HG02588 (cell line): Measurements from ENCODE around the gene SLC4A9.
"Not testable (repeated sequence)": the region's sequence is repeated elsewhere in the genome, so short reads cannot be mapped to it uniquely, and the experiment has no call there.

Experiments
- ATAC-seq: cut with Tn5 transposase; IDR thresholded peaks from one replicate; pipeline ENCODE4 v1.9.1; 2021; ENCODE audit warnings: mild to moderate bottlenecking, moderate library complexity; ENCODE audit not compliant: unreplicated experiment

The SLC4A9 gene

DNA sequence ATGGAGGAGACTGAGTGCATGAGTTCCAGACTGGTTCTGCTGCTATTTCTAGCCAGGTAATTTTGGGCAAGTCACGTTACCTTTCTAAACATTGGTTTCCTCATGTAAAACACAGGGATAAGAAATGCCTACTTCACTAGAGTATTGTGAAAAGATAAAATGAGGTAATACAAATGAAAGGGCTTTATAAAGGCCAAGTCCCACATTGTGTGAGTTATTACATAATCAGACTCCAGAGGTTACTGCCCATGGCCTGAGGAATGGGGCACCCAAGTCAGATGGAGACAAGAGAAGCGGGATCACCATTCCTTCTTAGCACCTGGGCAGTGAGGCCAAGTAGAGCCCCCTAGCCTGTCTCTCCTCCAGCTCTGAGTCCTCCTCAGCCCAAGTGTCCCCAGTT, 21.1 kb upstream of the SLC4A9 start:
- no peak for ATAC-seq

DNA sequence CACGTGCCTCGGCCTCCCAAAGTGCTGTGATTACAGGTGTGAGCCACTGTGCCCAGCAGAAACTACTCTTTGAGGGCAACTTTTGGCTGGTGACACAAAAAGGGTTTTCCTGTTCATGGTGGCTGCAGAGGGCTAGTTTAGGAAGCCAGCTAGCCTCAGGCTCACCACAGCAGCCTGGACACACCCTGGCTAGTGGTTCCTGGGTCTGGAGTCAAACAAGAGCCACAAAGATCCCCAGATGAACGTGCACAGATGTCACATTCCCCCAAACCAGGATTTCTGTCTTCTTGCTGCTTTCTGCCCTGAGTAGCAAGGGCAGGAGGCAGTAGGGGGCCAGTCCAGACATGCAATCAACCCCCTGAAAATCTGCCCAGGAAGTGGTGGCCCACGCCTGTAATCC, 20.4 kb upstream of the SLC4A9 start:
- no peak for ATAC-seq

DNA sequence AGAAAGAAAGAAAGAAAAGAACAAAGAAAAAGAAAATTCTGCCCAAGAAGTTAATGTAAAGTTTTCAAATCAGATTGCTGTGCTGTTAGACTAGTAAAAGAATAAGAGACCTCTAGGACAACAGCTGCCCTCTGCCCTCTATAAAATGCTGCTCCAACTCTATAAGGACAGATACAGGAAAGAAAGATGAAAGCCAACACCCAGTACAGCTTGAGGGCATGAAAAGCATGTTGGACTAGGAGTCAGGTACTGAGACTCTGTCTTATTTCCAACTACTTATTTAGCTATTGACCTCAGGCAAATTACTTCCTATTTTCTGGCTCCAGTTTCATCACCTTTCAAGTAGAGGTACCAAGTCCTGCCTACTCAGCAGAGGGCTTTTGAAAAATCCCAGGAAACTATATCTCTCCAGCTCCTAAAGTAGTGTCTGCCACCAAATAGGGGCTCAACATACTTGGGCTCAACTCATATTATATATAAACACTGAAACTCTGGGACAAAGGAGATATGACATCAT, 19.3 kb upstream of the SLC4A9 start:
- ATAC-seq = no peak

DNA sequence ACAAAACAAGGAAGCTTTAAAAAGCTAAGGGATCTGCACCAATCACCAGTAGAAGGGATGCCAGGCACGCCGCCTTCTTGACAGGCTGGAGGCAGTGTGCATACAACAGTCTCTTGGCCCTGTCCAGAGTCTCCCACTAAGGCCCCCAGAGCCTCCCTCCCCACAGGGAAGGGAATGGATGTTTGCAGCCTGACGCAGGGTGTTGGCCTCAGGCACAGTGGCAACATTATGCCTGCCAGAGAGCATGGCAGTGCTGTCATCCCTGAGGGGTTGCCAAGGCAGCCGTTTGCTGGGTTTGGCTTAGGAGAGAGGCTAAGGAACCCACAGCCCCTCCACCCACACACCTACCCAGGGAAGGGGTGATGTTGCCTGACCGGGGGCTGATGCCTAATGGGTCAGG, 18.4 kb upstream of the SLC4A9 start:
- ATAC-seq = no peak

DNA sequence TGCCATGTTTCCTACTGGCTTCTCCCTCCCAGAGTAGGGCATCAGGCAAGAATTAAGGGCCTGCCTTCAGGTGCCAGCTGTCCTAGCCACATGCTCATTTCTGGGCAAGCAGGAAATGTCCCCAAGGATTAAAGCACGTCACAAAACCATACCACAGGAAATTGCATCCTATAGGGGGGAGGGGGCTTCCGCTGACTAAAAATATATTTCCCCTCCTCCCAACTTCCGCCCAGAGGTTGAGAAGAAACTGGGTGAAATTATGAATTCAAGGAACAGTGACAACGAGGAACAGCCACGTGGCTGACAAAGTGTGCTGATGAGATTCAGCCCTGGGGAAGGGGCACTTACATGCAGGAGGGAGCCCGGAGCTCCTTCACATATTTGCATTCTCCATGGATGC, 17.7 kb upstream of the SLC4A9 start:
- no peak for ATAC-seq

DNA sequence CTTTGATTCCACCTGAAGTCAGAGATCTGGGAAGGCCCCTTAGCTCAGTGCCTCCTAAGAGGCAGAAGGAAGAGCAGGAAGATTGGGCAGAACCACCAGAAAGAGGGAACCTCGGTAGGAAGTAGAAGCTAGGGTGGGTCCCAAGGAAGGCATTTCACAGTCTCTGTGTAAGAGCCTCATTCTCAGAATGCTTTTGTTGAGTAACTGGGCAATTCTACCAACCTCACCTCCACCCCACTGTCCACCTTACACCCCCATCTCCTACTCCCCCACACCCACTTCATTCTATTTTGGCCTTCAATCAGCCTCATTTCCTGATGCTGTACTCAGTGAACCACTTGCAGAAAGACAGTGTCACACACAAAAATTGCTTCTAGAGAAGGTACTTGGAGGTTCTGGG, 17.1 kb upstream of the SLC4A9 start:
- ATAC-seq = no peak

DNA sequence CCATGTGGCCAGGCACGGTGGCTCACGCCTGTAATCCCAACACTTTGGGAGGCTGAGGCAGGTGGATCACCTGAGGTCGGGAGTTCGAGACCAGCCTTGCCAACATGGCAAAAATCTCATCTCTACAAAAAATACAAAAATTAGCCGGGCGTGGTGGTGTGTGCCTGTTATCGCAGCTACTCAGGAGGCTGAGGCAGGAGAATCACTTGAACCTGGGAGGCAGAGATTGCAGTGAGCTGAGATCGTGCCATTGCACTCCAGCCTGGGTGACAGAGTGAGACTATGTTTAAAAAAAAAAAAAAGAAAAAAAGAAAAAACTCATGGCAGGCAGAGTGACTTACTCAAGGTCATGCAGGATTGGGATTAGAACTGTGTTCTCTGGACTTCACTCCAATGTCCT, 16.1 kb upstream of the SLC4A9 start:
- ATAC-seq = not testable (repeated sequence)

DNA sequence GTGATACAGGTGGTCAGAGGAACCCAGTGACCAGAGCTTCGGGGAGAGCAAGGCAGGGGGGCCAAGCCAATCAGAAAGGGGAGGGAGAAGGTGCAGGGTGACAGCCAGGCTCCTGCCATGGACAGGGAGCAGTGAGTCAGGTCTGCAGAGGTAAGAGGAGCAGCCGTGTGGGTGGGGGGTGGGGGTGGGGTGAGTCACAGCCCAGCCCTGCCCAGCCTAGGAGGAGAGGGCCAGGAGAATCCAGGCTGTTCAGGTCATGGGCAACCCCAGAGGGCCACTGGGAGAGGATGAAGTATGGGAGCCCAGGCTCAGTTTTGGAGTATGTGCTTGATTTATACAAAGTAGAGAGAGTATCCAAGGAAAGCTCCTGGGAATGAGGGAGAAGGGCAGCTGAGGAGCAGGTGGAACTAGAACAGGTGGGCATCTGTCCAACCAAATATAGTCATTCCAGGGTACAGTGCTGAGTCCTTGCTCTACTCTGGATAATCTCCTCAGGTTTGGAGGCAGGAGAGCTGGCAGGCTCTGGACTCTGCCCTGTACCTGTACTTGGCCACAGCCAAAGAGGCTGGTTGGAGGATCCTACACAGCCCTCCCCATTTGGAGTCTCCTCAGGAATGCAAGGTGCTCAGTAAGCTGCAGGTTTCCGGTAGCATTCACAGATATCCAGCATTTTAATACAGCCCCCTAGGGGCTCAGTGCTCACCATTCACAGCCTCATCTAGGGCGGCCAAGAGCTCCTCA, 15.1 kb upstream of the SLC4A9 start:
- no peak for ATAC-seq

DNA sequence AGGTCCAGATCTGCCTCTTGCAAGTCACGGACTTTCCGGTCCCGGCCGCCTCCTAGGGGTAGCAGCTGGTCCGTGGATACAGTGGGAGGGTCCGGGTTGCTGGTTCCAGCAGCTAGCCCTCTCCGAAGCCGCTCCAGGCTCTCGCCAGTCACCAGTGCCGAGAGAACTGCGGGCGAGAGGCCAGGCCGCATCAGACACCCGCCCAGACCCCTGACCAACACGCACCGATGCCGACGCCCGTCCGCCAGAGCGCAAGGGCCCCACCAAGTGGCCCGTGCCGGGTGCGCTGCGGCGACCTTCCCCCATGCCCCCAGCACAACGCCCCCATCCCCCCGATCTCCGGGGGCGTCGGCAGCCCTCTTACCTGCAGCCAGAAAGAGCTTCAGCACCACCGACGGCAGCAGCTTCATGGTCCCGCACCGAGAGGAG, 14.1 kb upstream of the SLC4A9 start:
- ATAC-seq = peak; percentile 7

DNA sequence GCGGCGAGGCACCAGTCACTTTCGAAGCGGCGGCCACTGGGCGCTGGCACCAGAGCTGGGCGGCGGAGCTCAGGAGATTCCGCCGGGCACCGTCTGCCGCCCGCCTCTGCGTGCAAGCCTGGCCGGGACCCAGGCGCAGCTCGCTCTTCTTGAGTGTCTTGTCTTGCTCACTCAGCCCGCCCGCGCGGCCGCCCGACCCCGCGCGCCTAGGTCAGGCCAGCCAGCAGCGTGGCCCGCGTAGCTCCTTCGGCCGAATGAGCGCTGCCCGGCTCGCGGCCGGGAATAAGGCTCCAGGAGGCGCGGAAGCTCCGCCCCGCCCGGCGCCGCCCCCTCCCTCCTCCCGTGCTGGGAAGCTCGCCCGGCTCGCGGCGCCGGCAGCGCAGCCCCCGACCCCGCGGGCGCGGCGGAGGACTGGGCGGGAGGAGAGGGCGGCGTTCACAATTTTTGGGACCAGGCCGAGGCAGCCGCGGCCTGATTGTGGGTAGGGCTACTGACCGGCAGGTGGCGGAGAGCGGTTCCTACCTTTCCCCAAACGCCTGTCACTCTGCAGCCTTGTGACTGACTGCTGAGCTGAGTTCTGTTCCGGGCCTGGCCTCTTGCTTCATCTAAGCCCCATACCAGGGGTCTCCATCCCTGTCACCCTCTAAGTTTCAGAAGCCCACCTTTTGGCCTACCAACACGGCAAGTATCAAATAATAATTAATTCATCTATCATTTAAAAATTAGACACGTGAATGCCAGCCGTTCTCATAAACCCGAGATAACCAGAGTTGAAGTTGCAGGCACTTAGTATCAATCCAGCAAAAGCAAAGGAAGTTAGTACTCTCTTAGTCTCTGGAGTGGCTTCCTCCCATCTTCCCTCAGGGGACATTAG, 13.4 kb upstream of the SLC4A9 start, which contains the start of gene HBEGF:
Gene HBEGF (minus strand): TSS at position 256 of the 874 bp plus-strand sequence. CDS start 275 bp downstream, outside the sequence.
- ATAC-seq = peak; percentile 78

DNA sequence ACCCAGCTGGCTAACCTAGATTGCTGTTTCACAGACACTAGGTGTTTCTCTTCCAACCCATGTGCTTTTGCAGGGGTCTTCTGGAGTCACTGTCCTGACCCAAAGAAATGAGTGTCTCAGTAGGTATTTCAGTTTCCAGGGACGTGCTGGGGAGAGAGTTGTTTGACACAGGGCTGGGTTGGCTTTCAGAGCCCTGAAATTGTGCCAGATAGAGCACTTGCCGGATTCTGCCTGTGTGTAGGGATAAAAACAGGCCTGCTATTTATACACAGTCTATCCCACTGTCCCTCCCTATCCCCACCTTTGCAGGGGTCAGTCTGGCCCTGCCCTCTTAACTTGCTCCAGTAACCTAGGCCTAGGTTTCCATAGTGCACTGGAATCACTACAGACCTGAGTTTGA, 12.6 kb upstream of the SLC4A9 start:
- no peak for ATAC-seq

DNA sequence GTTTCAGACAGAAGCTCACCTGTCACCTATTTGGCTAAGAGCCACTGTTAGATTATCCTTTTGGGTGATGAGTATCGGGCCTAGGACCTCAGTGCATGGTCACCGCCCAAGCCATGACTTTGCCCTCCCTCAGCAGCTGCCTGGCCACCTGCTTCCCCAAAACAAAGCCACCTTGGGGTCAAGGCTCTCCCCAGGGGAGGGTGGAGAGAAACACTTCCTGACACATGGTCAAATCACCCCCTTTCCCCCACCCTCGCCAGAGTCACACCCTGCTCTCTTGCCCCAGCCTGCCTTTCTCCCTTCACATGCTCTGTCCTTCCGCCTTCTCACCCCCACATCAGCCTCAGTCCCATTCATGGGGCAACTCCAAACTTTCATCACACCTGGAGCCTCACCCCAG, 11.9 kb upstream of the SLC4A9 start:
- ATAC-seq = no peak

DNA sequence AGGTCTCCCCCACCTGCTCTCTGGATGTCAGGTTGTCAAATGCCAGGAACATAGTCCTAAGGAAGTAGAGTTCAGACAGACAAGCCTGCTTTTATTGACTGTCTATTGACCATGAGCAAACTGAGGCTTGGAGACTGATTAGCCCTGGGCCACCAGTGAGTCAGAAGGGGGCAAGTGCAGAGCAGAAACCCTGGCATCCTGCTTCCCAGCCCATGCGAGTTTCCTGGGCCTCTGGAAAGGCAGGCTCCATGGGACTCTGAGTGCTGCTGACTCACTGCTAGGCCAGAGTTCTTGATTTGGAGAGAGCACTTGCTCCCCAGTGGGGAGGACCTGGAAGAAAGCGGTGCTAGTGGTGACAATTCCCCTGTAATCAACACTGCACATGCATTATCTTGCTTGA, 10.8 kb upstream of the SLC4A9 start:
- ATAC-seq = no peak

DNA sequence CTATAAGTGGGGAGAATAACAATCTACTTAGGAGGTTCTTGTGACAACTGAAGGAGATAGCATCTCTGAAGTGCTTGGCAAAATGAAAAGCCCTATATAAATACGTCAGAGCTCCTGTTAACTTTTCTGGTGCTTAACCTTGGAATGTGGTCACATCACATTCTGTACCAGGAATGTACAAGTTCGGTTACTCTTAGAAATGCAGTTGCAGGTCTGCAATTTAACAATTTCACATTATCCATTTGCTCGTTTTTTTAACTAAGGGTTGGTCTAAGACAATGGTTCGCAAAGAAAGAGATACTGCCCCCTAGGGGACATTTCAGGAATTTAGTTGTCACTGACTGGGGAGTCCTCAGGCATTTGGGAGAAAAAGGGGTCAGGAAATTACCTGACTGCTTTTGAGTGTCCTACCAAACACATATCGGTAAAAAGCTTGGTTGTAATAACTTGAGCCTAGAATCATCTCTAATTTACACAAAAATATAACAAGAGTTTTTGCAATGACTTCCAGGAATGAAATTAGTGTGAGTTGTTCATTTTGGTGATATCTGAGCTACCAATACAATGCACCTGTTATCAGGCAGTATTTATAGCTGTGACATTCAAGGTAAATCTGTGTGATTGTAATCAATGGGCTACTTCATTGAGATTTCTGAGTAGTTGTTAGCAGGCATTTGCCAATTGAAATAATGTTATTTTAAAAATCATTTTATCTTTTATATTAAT, 8.2 kb upstream of the SLC4A9 start:
- no peak for ATAC-seq

DNA sequence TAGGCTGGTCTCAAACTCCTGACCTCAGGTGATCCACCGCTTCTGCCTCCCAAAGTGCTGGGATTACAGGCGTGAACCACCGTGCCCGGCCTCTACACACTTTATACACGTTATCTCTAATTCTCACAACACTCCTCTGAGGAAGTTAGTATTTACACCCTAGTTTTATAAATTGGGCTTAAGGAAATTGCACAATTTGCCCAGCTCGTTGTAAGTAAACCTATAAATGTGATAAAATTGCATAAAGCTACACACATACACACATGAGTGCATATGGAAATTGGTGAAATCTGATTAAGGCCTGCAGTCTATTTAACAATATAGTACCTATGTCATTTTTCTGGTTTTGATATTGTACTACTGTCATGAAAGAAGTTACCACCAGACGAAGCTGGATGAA, 4.4 kb upstream of the SLC4A9 start:
- no peak for ATAC-seq

DNA sequence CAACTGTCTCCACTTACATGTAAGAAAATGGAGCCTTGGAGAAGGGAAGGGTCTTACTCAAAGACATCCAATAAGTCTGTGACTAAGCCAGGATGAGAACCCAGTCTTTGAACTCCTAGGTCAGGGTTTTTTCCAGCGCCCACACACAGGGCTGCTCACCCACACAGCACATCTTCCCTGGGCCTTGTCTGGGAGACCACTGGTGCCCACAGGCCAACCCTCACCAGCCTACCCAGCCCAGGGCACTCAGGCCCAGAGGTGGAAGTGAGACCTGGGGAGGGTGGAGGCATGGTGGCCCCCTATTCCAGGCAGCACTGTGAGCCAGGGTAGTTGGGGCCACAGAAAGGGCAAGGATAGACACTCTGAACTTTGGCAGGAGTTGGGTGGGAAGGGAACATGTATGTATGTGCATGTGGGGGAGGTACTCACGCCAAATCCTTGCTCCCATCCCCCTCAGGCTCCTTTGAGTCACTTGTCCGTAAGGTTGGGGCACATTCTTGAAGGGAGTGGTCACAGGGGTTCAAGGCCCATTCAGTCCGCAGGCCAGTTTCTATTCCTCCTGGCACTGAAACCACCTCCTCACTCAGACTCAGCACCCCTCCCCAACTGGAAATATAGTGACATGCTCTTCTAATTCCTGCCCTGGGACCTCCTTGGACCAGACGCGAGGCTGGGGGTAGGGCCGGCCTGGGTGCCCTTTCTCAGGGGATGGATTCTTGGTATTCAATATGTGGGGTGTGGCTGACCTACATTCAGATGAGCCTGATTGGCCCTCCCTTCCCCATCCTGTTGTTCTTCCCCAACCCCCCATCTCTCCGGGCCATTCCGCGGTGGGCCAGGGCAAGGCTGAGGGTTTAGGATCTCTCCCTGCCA, 2.9 kb upstream of the SLC4A9 start:
- peak; percentile 4 for ATAC-seq

DNA sequence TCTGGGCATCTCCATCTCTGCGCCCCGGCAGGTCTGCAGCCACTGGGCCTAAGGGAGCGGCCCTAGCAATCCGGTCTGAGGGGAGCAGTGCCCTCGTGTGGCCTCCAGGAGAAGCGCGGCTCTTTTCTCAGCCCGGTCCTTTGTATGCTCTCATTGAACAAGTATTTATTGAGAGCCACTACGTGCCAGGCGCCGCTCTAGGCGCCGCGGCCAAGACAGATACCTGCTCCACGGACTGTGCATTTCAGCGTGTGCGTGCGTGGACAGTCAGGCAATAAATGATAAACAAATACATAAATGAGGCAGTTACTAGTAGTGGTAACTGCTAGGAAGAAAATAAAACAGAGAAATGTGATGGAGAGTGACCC, 2.3 kb upstream of the SLC4A9 start:
- peak; percentile 92 for ATAC-seq

DNA sequence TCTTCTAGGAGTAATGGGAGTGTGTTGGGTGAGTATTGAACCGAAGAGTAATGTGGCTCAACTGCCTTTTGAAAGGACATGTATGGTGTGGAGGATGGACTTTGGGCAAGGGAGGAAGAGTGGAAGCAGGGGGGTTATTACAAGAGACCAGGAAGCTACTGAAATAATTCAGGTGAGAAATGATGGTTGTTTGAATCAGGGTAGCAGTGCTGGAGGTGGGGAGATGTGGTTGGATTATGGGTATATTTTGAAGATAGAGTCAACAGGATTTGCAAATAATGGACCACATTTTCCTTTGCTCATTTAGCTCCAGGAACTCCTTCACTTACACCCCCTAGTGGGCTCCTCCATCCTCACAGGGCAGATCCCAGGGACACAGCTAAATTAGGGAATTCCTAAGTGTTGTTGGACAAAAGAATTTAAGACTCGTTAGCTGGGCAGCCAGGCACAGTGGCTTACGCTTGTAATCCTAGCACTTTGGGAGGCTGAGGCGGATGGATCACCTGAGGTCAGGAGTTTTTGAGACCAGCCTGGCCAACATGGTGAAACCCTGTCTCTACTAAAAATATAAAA, 1.2 kb upstream of the SLC4A9 start:
- ATAC-seq = no peak

DNA sequence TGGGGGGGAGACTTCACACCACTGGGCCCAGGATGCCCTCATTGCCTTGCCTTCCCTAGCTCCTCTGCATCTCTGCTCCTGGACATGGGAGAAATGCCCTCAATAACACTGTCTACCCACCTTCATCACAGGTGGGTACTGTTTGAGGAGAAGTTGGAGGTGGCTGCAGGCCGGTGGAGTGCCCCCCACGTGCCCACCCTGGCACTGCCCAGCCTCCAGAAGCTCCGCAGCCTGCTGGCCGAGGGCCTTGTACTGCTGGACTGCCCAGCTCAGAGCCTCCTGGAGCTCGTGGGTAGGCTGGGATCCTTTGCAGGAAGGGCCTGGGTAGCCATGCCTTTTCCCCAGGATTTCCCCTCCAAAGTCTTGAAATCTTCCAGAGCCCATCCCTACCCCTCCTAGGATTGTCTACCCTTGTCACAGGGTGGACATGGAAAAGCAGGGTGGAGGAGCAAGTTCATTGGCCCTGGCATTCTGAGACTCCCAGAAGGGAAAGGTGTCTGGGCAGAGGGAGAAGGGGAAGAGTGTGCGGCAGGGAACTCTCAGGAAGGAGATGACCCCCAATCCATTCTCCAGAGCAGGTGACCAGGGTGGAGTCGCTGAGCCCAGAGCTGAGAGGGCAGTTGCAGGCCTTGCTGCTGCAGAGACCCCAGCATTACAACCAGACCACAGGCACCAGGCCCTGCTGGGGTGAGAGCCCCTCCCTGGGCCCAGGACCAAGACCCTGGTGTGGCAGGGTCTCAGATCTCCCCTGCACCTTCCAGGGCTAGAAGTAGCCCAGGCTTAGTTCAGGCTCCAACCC, 886 bp downstream of the SLC4A9 start:
- ATAC-seq = no peak
